Measurements from ENCODE around the gene NRXN3.

NRXN3 gene

DNA sequence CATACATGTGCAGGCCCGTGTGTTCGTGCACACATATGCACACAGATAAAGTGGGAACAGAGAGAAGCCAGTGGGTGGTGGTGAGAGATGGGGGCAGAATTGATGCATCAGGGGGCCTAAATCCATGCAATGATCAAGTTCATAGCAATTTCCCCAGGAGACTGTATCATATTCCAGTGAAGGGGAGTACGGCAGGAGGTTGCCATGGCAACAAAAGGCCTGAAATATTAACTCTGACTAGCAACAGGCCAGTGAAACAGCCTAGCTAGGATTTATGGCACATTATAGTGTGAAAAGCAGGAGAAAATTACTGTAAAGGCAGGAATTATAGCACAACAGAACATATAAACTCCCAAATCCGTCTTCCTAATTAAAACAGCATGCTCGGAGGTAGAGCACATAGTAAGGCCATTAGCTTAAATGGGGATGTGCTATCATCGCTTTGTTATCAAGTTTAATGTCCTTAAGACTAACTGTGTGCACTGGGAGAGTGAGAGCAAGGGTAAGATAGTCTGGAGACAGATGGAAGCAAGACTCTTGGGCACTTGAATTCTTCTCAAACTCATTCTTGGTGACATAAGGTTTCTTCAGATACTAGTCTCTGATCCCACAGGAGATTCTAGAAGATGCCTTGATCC, 1234.8 kb downstream of the NRXN3 start:
- no peak overlapping the region for H3K4me3 ChIP-seq (replicated peaks; ENCODE audit: low read depth, low read length)
- no peak for DNase-seq (ENCODE audit: extremely low read depth, low read depth)
- TF ChIP-seq, protein P1, sequence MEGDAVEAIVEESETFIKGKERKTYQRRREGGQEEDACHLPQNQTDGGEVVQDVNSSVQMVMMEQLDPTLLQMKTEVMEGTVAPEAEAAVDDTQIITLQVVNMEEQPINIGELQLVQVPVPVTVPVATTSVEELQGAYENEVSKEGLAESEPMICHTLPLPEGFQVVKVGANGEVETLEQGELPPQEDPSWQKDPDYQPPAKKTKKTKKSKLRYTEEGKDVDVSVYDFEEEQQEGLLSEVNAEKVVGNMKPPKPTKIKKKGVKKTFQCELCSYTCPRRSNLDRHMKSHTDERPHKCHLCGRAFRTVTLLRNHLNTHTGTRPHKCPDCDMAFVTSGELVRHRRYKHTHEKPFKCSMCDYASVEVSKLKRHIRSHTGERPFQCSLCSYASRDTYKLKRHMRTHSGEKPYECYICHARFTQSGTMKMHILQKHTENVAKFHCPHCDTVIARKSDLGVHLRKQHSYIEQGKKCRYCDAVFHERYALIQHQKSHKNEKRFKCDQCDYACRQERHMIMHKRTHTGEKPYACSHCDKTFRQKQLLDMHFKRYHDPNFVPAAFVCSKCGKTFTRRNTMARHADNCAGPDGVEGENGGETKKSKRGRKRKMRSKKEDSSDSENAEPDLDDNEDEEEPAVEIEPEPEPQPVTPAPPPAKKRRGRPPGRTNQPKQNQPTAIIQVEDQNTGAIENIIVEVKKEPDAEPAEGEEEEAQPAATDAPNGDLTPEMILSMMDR (IDR thresholded peaks at IDR 0.05; ENCODE audit: low read depth, low read length, missing control alignments) = no peak

DNA sequence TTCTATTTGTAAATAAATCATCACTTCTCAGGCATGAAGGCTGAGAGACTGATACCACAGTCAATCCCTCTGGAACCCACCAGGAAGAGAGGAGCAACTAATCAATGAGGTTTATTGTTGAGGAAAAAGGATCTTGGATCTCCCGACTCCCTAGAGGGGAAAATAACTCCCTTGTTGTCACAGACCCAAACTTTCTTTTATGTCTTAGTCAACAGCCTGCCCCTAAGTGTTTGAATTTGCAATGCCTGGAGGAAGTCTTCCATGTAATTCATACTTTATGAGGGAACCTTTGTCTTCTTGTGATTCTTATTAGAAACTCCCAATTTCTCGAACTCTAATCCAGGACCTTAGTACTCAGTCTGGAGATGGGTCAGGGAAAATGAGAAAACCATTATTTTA, 1235.3 kb downstream of the NRXN3 start:
- no peak for DNase-seq (ENCODE audit: extremely low read depth, low read depth)
- TF ChIP-seq, protein P1 (IDR thresholded peaks at IDR 0.05; ENCODE audit: low read depth, low read length, missing control alignments) = no peak
- H3K4me3 ChIP-seq (replicated peaks; ENCODE audit: low read depth, low read length) = no peak overlapping the region

DNA sequence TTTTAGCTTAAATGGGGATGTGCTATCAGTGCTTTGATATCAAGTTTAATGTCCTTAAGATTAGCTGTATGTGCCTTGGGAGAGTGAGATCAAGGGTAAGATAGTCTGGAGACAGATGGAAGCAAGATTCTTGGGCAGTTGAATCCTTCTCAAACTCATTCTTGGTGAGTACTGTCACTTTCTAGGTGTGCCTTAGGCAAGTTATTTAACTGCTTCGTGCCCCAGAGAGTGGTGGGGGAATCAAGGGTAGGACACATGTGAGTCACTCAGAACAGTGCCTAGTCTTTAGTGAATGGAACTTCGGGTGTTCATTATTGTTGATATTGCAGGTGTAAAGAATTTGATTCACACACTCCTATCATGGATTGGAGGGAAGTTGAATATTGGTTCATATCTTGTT, 1237.4 kb downstream of the NRXN3 start:
- TF ChIP-seq, protein P1 (IDR thresholded peaks at IDR 0.05; ENCODE audit: low read depth, low read length, missing control alignments) = no peak
- DNase-seq (ENCODE audit: extremely low read depth, low read depth) = no peak
- no peak overlapping the region for H3K4me3 ChIP-seq (replicated peaks; ENCODE audit: low read depth, low read length)

DNA sequence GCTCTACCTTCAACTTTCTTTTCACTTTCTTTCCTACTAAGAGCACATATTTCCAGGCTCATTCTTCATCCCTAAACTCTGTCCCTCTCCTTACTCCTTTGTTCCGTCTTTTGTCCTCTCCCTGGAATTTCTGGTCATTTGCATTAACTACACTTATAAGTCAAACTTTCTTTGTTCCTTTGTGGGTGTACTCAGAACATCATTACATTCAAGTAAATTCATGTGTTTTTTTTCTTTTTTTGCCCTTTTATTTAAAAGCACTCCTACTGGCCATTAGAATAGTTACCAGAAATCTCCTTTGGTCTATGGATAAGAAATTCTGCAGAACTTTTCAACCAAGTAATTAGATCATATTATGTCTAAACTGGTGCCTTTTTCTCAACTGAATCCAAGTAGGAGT, 1238.5 kb downstream of the NRXN3 start:
- no peak overlapping the region for H3K4me3 ChIP-seq (replicated peaks; ENCODE audit: low read depth, low read length)
- DNase-seq (ENCODE audit: extremely low read depth, low read depth) = no peak
- TF ChIP-seq, protein P1 (IDR thresholded peaks at IDR 0.05; ENCODE audit: low read depth, low read length, missing control alignments) = no peak

DNA sequence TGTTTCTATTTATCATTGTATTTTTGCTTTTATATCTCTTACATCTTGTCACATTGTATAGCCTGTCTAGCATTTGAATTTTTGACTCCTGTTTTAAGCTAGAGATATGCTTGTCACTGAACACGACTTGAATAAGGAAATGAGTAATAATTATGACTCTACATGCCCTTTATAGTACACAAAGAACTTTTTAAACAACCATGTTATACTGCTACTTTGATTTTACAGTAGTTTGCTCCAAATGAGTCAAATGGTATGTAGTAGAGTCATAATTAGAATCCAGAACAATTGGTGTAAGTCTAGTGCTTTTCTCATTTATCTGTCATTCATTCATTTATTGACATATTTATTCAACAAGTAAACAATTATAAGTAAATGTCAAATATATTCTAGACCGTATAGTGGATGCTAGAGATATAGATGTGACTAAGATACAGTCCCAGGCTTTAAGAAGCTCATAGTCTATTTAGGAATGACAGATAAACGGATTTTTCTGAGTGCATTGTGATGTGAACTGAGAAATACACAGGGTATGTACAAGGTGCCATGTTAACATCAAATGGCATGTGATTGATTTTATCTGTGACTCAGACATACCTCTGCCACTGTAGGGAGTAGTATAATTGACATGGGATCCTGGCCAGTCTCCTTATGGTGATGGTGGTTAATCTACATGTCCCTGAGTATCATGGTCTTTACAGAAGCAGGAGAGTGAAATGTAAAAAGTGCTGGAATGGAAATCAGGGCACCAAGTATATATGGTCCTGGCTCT, 1241.4 kb downstream of the NRXN3 start:
- TF ChIP-seq, protein P1 (IDR thresholded peaks at IDR 0.05; ENCODE audit: low read depth, low read length, missing control alignments) = no peak
- no peak for DNase-seq (ENCODE audit: extremely low read depth, low read depth)

DNA sequence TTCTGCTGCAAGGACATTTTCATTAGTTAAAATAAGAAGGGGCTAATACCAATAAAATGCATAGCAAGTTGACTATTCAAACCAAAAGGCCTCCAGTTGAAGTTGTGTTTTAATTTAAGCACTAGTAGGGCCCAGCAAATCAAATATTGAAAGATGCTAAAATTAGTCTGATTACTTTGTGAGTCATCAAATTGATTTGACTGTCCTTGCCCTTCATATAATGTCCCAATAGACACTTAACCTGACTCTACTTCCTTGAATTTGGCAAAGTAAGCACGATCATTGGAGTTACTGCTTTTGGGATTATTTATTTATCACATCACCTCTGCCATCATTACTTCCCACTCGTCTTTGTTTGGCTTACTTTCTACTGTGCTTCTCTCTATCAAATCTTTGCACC, 1242.6 kb downstream of the NRXN3 start:
- H3K4me3 ChIP-seq (replicated peaks; ENCODE audit: low read depth, low read length) = no peak overlapping the region
- TF ChIP-seq, protein P1 (IDR thresholded peaks at IDR 0.05; ENCODE audit: low read depth, low read length, missing control alignments) = no peak
- no peak for DNase-seq (ENCODE audit: extremely low read depth, low read depth)

More for the DNA sequence above, 1241.4 kb downstream of the NRXN3 start:
- H3K4me3 ChIP-seq (replicated peaks; ENCODE audit: low read depth, low read length) = no peak overlapping the region

Measured in HFF-Myc (cell line).